ENCODE results near the gene ZBTB42. TPM values are rescaled to one million over a fixed set of nuclear protein-coding genes. Genes with fewer than 3 reads are reported as not detected.

Gene ZBTB42
- total and polyA plus RNA-seq, 2 donors (not counting 3 experiments of a cell fraction or from before 2014, with no cell fraction given): 3.1 to 3.8 TPM

GRCh38 chr14:104768437-104769323 lies 32.2 kb upstream of the ZBTB42 start:
- H3K27ac ChIP-seq (ENCODE audit: insufficient read depth, low read depth, low read length): no peak overlapping the region
- CTCF ChIA-PET: interaction anchor here (0.6 to 3.8 kb wide), 35 partner anchors 9 to 318 kb away, joined by 3 to 117 read pairs (median 4); partner anchors contain the start of genes SIVA1 and ZBTB42
- peaks cover 3 to 26% of the 10 kb centered on the region in 2 experiments for H3K36me3 ChIP-seq (ENCODE audit: control insufficient read depth in 2 of 2, extremely low read depth in 1 of 2, insufficient read depth in 2 of 2, low read length in 2 of 2)
- no peak overlapping the region for H2AFZ ChIP-seq (ENCODE audit: low read depth, low read length)
- no peak overlapping the region for H3K4me3 ChIP-seq (replicated peaks in 1 of 3; ENCODE audit: insufficient read depth in 1 of 3, low read depth in 1 of 3, low read length in 3 of 3)
- dilution Hi-C loops (cut with MboI; ENCODE audit: extremely low pct_ligation_motif_present, low sequenced_read_pairs): no loop called here
- H4K20me1 ChIP-seq (replicated peaks; ENCODE audit: control insufficient read depth, extremely low read depth, insufficient read depth, low read length): no peaks in the 10 kb centered on the region
- no peaks in the 10 kb centered on the region for H3K9me1 ChIP-seq (replicated peaks; ENCODE audit: control insufficient read depth, extremely low read depth, insufficient read depth, low read length)
- no peaks in the 10 kb centered on the region for H3K9me3 ChIP-seq (replicated peaks; ENCODE audit: control insufficient read depth, insufficient read depth, low read length)
- TF ChIP-seq GATA2 (IDR thresholded peaks at IDR 0.05; ENCODE audit: insufficient read depth, insufficient read length, low read depth, low read length) (no peak), POLR2A (IDR thresholded peaks at IDR 0.05; ENCODE audit: low read depth, low read length) (no peak), CTCF (IDR thresholded peaks at IDR 0.05; ENCODE audit: extremely low read depth in 1 of 2, insufficient read depth in 1 of 2, low read depth in 1 of 2, low read length in 2 of 2) (peak; percentile 73 to 96)
- FAIRE-seq (peak; percentile 86), DNase-seq (ENCODE audit: low read depth, low spot score) (peak; percentile 75)
- no peaks in the 10 kb centered on the region for H3K27me3 ChIP-seq (ENCODE audit: control insufficient read depth in 2 of 2, insufficient read depth in 2 of 2, low read length in 2 of 2)
- H3K4me1 ChIP-seq (ENCODE audit: control insufficient read depth, extremely low read depth, insufficient read depth, low read length): peaks cover 8% of the 10 kb centered on the region
- no peak overlapping the region for H3K9ac ChIP-seq (replicated peaks; ENCODE audit: extremely low read depth, insufficient read depth, low read length)
- no peaks in the 10 kb centered on the region for H3K79me2 ChIP-seq (ENCODE audit: control insufficient read depth, insufficient read depth, low read length)
- POLR2A ChIA-PET: interaction anchor here (1.4 kb wide), 1 partner anchor 16 kb away, joined by 3 read pairs; the partner anchor contains the start of gene SIVA1
- intact Hi-C loops (cut with micrococcal nuclease): loop anchor here (1.0 to 10.0 kb wide), 5 partner anchors 26 to 206 kb away; partner anchors contain the start of genes AHNAK2, AKT1 and CEP170B
- H3K4me2 ChIP-seq (ENCODE audit: insufficient read depth, low read length): no peak overlapping the region
- no TSS peak for BruUV-seq (replicated peaks)
